ENCODE measurements around the gene NCAPG2.
A peak's percentile ranks its signal among the peaks of the same experiment; 100 is the strongest.

Gene NCAPG2

GRCh38 chr7:158591944-158592343 lies 112.7 kb downstream of the NCAPG2 start:
- DNase-seq = no peak

- no peak for DNase-seq
Measured at GRCh38 chr7:158590181-158590530, 114.4 kb downstream of the NCAPG2 start.

GRCh38 chr7:158589653-158590052 lies 115.0 kb downstream of the NCAPG2 start:
- no peak for DNase-seq

- peak; percentile 26 for DNase-seq
Measured at GRCh38 chr7:158588878-158589442, 115.6 kb downstream of the NCAPG2 start.

- peak; percentile 62 for DNase-seq
Measured at GRCh38 chr7:158588085-158588877, 116.3 kb downstream of the NCAPG2 start.

- peak; percentile 95 for DNase-seq
Measured at GRCh38 chr7:158587162-158588084, 117.2 kb downstream of the NCAPG2 start, which contains the start of gene PTPRN2. Gene PTPRN2 (minus strand): TSS chr7:158587823.

- peak; percentile 75 for DNase-seq
Measured at GRCh38 chr7:158586499-158587161, 118.0 kb downstream of the NCAPG2 start.

- peak; percentile 94 for DNase-seq
Measured at GRCh38 chr7:158585721-158586498, 118.7 kb downstream of the NCAPG2 start.

GRCh38 chr7:158584407-158584806 lies 120.2 kb downstream of the NCAPG2 start:
- no peak for DNase-seq

GRCh38 chr7:158583810-158584209 lies 120.8 kb downstream of the NCAPG2 start:
- no peak for DNase-seq

GRCh38 chr7:158583143-158583542 lies 121.5 kb downstream of the NCAPG2 start:
- DNase-seq = no peak

GRCh38 chr7:158582089-158582456 lies 122.5 kb downstream of the NCAPG2 start:
- peak; percentile 93 for DNase-seq

GRCh38 chr7:158581440-158582088 lies 123.0 kb downstream of the NCAPG2 start:
- DNase-seq = peak; percentile 98

Data from DMS53 (cell line).